Mesenchymal stem cell (in vitro differentiated cells and primary cell): ENCODE data around the gene RNF152.
"Not testable (repeated sequence)": the region's sequence is repeated elsewhere in the genome, so short reads cannot be mapped to it uniquely, and the experiment has no call there.

Experiments used
- DNase-seq: peaks from one replicate; pipeline ENCODE4 v3.0.0-alpha.2; 2013
- H2AFZ ChIP-seq: one replicate; pipeline ENCODE4 v1.6.1; 2013; ENCODE audit warnings: low read depth, mild to moderate bottlenecking, control low read depth, inconsistent platforms, low read length, moderate library complexity
- H2AK5ac ChIP-seq: 2 replicates; pipeline ENCODE4 v1.6.1; 2013; ENCODE audit warnings: low read length, moderate library complexity, mild to moderate bottlenecking, inconsistent platforms; ENCODE audit not compliant: severe bottlenecking
- H2BK120ac ChIP-seq: one replicate; pipeline ENCODE4 v1.6.1; 2013; ENCODE audit warnings: low read depth, mild to moderate bottlenecking, inconsistent platforms, low read length, moderate library complexity
- H2BK12ac ChIP-seq, 2 experiments: one replicate each; pipeline ENCODE4 v1.6.1; 2013; ENCODE audit warnings: inconsistent platforms in 2 of 2, low read length in 2 of 2, mild to moderate bottlenecking in 2 of 2, moderate library complexity in 2 of 2, control low read depth in 1 of 2
- H2BK15ac ChIP-seq: one replicate; pipeline ENCODE4 v1.6.1; 2013; ENCODE audit warnings: mild to moderate bottlenecking, low read depth, inconsistent platforms; ENCODE audit not compliant: poor library complexity, severe bottlenecking
- H2BK5ac ChIP-seq: 2 replicates; pipeline ENCODE4 v1.6.1; 2013; ENCODE audit warnings: low read depth, mild to moderate bottlenecking, low read length, control low read depth, inconsistent platforms; ENCODE audit not compliant: poor library complexity, severe bottlenecking
- H3K14ac ChIP-seq, 2 experiments: one replicate each; pipeline ENCODE4 v1.6.1; 2013; ENCODE audit warnings: inconsistent platforms in 2 of 2, low read length in 2 of 2, control low read depth in 1 of 2, mild to moderate bottlenecking in 1 of 2, moderate library complexity in 1 of 2
- H3K18ac ChIP-seq, 2 experiments: one replicate each; pipeline ENCODE4 v1.6.1; 2013; ENCODE audit warnings: inconsistent platforms in 2 of 2, low read length in 2 of 2, control low read depth in 1 of 2, low read depth in 1 of 2, mild to moderate bottlenecking in 1 of 2
- H3K23ac ChIP-seq, 2 experiments: one replicate each; pipeline ENCODE4 v1.6.1; 2013; ENCODE audit warnings: inconsistent platforms in 2 of 2, low read length in 2 of 2, mild to moderate bottlenecking in 2 of 2, moderate library complexity in 2 of 2, control low read depth in 1 of 2
- H3K27ac ChIP-seq: 2 replicates; pipeline ENCODE4 v1.5.1; 2013; ENCODE audit warnings: mild to moderate bottlenecking, moderate library complexity, low read length, control low read depth, inconsistent platforms; ENCODE audit not compliant: poor library complexity, severe bottlenecking
- H3K27me3 ChIP-seq, 2 experiments: 2 replicates each; pipeline versions ENCODE4 v1.6.1 to v1.7.0; 2013; ENCODE audit warnings: low read length in 2 of 2, mild to moderate bottlenecking in 2 of 2, moderate library complexity in 2 of 2, control low read depth in 1 of 2, inconsistent platforms in 1 of 2; ENCODE audit not compliant: control insufficient read depth in 1 of 2, insufficient read depth in 1 of 2
- H3K36me3 ChIP-seq, 2 experiments: 2 replicates each; pipeline versions ENCODE4 v1.6.1 to v1.7.0; 2013; ENCODE audit warnings: low read length in 2 of 2, control low read depth in 1 of 2, inconsistent platforms in 1 of 2, low read depth in 1 of 2, mild to moderate bottlenecking in 1 of 2; ENCODE audit not compliant: insufficient read depth in 2 of 2, control insufficient read depth in 1 of 2
- H3K4ac ChIP-seq, 2 experiments: one replicate each; pipeline ENCODE4 v1.6.1; 2013; ENCODE audit warnings: inconsistent platforms in 2 of 2, low read length in 2 of 2, mild to moderate bottlenecking in 2 of 2, moderate library complexity in 2 of 2, control low read depth in 1 of 2, low read depth in 1 of 2
- H3K4me1 ChIP-seq: 2 replicates; pipeline ENCODE4 v1.6.1; 2013; ENCODE audit warnings: low read depth, low read length, control low read depth; ENCODE audit not compliant: control insufficient read depth, insufficient read depth
- H3K4me2 ChIP-seq: 2 replicates; pipeline ENCODE4 v1.6.1; 2013; ENCODE audit warnings: low read length, mild to moderate bottlenecking, inconsistent platforms; ENCODE audit not compliant: poor library complexity, severe bottlenecking
- H3K4me3 ChIP-seq, 2 experiments: 2 replicates each; pipeline versions ENCODE4 v1.5.1 to v1.7.0; 2013; ENCODE audit warnings: low read length in 2 of 2, mild to moderate bottlenecking in 2 of 2, control low read depth in 1 of 2, low read depth in 1 of 2; ENCODE audit not compliant: insufficient read depth in 1 of 2
- H3K79me1 ChIP-seq: replicated peaks from 2 replicates; pipeline ENCODE4 v1.6.1; 2013; ENCODE audit warnings: mild to moderate bottlenecking, control low read depth, low read length, inconsistent platforms; ENCODE audit not compliant: poor library complexity, severe bottlenecking
- H3K9ac ChIP-seq: 2 replicates; pipeline ENCODE4 v1.7.0; 2013; ENCODE audit warnings: mild to moderate bottlenecking, low read length, moderate library complexity
- H3K9me3 ChIP-seq: 2 replicates; pipeline ENCODE4 v1.7.0; 2013; ENCODE audit warnings: mild to moderate bottlenecking, low read length; ENCODE audit not compliant: control insufficient read depth
- H4K8ac ChIP-seq: one replicate; pipeline ENCODE4 v1.6.1; 2013; ENCODE audit warnings: inconsistent platforms, mild to moderate bottlenecking, low read length, moderate library complexity
- H4K91ac ChIP-seq: one replicate; pipeline ENCODE4 v1.6.1; 2013; ENCODE audit warnings: mild to moderate bottlenecking, low read length, inconsistent platforms
- WGBS: methylation state at CpG from one replicate; pipeline ENCODE4 v1.1.7; 2013; ENCODE audit warnings: mixed read lengths; 5-methylcytosine and 5-hydroxymethylcytosine counted together

Gene RNF152

GRCh38 chr18:61797696-61798590 is 94.9 kb downstream of the RNF152 start:
- no peaks in the 10 kb centered on the region for H3K36me3 ChIP-seq
- H3K27ac ChIP-seq: no peak overlapping the region
- H3K4me2 ChIP-seq: no peak overlapping the region
- no peaks in the 10 kb centered on the region for H3K27me3 ChIP-seq
- H3K4ac ChIP-seq: no peak overlapping the region
- H2BK120ac ChIP-seq: no peak overlapping the region
- no peak overlapping the region for H3K23ac ChIP-seq
- H3K79me1 ChIP-seq: no peaks in the 10 kb centered on the region
- no peak overlapping the region for H2AFZ ChIP-seq
- H2BK12ac ChIP-seq: no peak overlapping the region
- no peak overlapping the region for H4K8ac ChIP-seq
- no peak overlapping the region for H4K91ac ChIP-seq
- no peaks in the 10 kb centered on the region for H3K4me1 ChIP-seq
- no peak overlapping the region for H2BK5ac ChIP-seq
- H3K9ac ChIP-seq: no peak overlapping the region
- H2BK15ac ChIP-seq: no peak overlapping the region
- H3K14ac ChIP-seq: no peak overlapping the region
- H2AK5ac ChIP-seq: no peak overlapping the region
- no peak overlapping the region for H3K4me3 ChIP-seq
- 96% methylated on average over 6 of the region's 6 CpGs for WGBS
- H3K9me3 ChIP-seq: no peaks in the 10 kb centered on the region
- no peak for DNase-seq
- H3K18ac ChIP-seq: no peak overlapping the region

GRCh38 chr18:61791031-61791430 is 101.8 kb downstream of the RNF152 start:
- Histone ChIP-seq H3K18ac (no peak overlapping the region), H3K9me3 (peaks cover 7% of the 10 kb centered on the region), H3K4me1 (no peaks in the 10 kb centered on the region), H3K4ac (no peak overlapping the region), H2BK5ac (no peak overlapping the region), H3K27ac (no peak overlapping the region), H3K14ac (no peak overlapping the region), H3K9ac (no peak overlapping the region), H3K4me2 (no peak overlapping the region), H4K91ac (no peak overlapping the region), H2AFZ (no peak overlapping the region), H2BK12ac (no peak overlapping the region), H3K23ac (no peak overlapping the region), H4K8ac (no peak overlapping the region), H2BK120ac (no peak overlapping the region), H2AK5ac (no peak overlapping the region), H3K79me1 (no peaks in the 10 kb centered on the region), H3K36me3 (no peaks in the 10 kb centered on the region), H3K27me3 (no peaks in the 10 kb centered on the region), H3K4me3 (no peak overlapping the region), H2BK15ac (no peak overlapping the region)
- no CpG with 5 or more reads among the region's 3 CpGs for WGBS
- DNase-seq: no peak

GRCh38 chr18:61787011-61787670 is 105.7 kb downstream of the RNF152 start:
- not testable (repeated sequence) for H2BK12ac ChIP-seq, H3K23ac ChIP-seq, H3K4me2 ChIP-seq, H3K4me3 ChIP-seq, H3K9ac ChIP-seq, H3K4ac ChIP-seq, H4K8ac ChIP-seq, H2BK120ac ChIP-seq, H3K18ac ChIP-seq, H3K79me1 ChIP-seq, H3K27ac ChIP-seq, H2BK15ac ChIP-seq, H3K27me3 ChIP-seq, DNase-seq, H2AK5ac ChIP-seq, H4K91ac ChIP-seq, H3K4me1 ChIP-seq, H3K14ac ChIP-seq, H3K36me3 ChIP-seq, H2BK5ac ChIP-seq, H2AFZ ChIP-seq
- no CpG with 5 or more reads among the region's 1 CpG for WGBS
- H3K9me3 ChIP-seq: peaks cover 15% of the 10 kb centered on the region

- no peak overlapping the region for H2BK120ac ChIP-seq
- DNase-seq: peak; percentile 9
- H3K14ac ChIP-seq: no peak overlapping the region
- H3K9ac ChIP-seq: no peak overlapping the region
- H2BK15ac ChIP-seq: no peak overlapping the region
- H3K27me3 ChIP-seq: no peaks in the 10 kb centered on the region
- peaks cover 21% of the 10 kb centered on the region for H3K9me3 ChIP-seq
- no peaks in the 10 kb centered on the region for H3K4me1 ChIP-seq
- no peaks in the 10 kb centered on the region for H3K79me1 ChIP-seq
- H3K4ac ChIP-seq: no peak overlapping the region
- no peak overlapping the region for H2BK12ac ChIP-seq
- H3K4me2 ChIP-seq: no peak overlapping the region
- H3K23ac ChIP-seq: no peak overlapping the region
- no peak overlapping the region for H3K27ac ChIP-seq
- no peak overlapping the region for H2AK5ac ChIP-seq
- no peak overlapping the region for H2AFZ ChIP-seq
- WGBS: 73% methylated on average over 2 of the region's 3 CpGs
- no peak overlapping the region for H4K8ac ChIP-seq
- H3K4me3 ChIP-seq: no peak overlapping the region
- H2BK5ac ChIP-seq: no peak overlapping the region
- no peak overlapping the region for H4K91ac ChIP-seq
- H3K36me3 ChIP-seq: no peaks in the 10 kb centered on the region
- H3K18ac ChIP-seq: no peak overlapping the region
Observed at GRCh38 chr18:61785588-61785987, 107.2 kb downstream of the RNF152 start.
